WTC11 (cell line): ENCODE results near the gene ELK3. TPM values are rescaled to one million over a fixed set of nuclear protein-coding genes. Genes with fewer than 3 reads are reported as not detected.

ENCODE experiments used
- ATAC-seq: fragments of 200-7000 bp; cut with Tn5 transposase; 2 replicates; pipeline ENCODE4 v1.10.0; 2021; ENCODE audit warnings: mild to moderate bottlenecking, moderate library complexity
- CTCF ChIA-PET: fragments of 300-600 bp; sonication (Branson Sonifier 250); formaldehyde crosslinking; loops from one replicate; lab custom pipeline; 2021; ENCODE audit warnings: antibody characterized with exemption; lab: Charles Lee
- POLR2A ChIA-PET: fragments of 350-600 bp; sonication (Branson Sonifier 250); formaldehyde crosslinking; loops from one replicate; lab custom pipeline; 2021; ENCODE audit warnings: antibody characterized with exemption; lab: Charles Lee
- DNase-seq: peaks from one replicate; pipeline ENCODE4 v3.0.0; 2021; ENCODE audit warnings: low spot score
- H3K27ac Mint-ChIP-seq: 2 replicates; pipeline ENCODE4 v1.8.0; 2021; ENCODE audit warnings: mixed read lengths
- H3K27me3 Mint-ChIP-seq: 2 replicates; pipeline ENCODE4 v1.8.0; 2021; ENCODE audit warnings: low read depth, mild to moderate bottlenecking, moderate library complexity, mixed read lengths
- H3K36me3 Mint-ChIP-seq: 2 replicates; pipeline ENCODE4 v1.8.0; 2021; ENCODE audit warnings: mixed read lengths
- H3K4me1 Mint-ChIP-seq: 2 replicates; pipeline ENCODE4 v1.8.0; 2022; ENCODE audit warnings: mixed read lengths
- H3K4me3 Mint-ChIP-seq: 2 replicates; pipeline ENCODE4 v1.8.0; 2021; ENCODE audit warnings: mild to moderate bottlenecking, moderate library complexity, mixed read lengths
- H3K9me3 Mint-ChIP-seq: 2 replicates; pipeline ENCODE4 v1.8.0; 2021; ENCODE audit warnings: mixed read lengths
- ATF2 ChIP-seq: sonication (generic); formaldehyde crosslinking; IDR thresholded peaks from 2 replicates; pipeline ENCODE4 v1.8.1; 2022; ENCODE audit warnings: low read depth, missing genetic modification reagents, borderline replicate concordance
- E2F1 ChIP-seq: sonication (generic); formaldehyde crosslinking; IDR thresholded peaks from 2 replicates; pipeline ENCODE4 v1.8.0; 2022; ENCODE audit warnings: mild to moderate bottlenecking, missing genetic modification reagents
- FOXK1 ChIP-seq: sonication (generic); formaldehyde crosslinking; IDR thresholded peaks from 2 replicates; pipeline ENCODE4 v1.8.0; 2022; ENCODE audit warnings: mild to moderate bottlenecking, moderate library complexity, missing genetic modification reagents
- GTF2I ChIP-seq: fragments of 250-450 bp; sonication (Bioruptor Pico); conservative IDR thresholded peaks from 2 replicates; pipeline ENCODE4 v1.4.0; 2021; ENCODE audit warnings: mild to moderate bottlenecking
- HMGA2 ChIP-seq: fragments of 250-450 bp; sonication (Bioruptor Pico); IDR thresholded peaks from 2 replicates; pipeline ENCODE4 v1.4.0; 2021; ENCODE audit warnings: mild to moderate bottlenecking, moderate library complexity
- IRF2 ChIP-seq: sonication (generic); formaldehyde crosslinking; IDR thresholded peaks from 2 replicates; pipeline ENCODE4 v1.8.0; 2022; ENCODE audit warnings: low read depth, missing genetic modification reagents, borderline replicate concordance
- NR1H2 ChIP-seq: sonication (generic); formaldehyde crosslinking; IDR thresholded peaks from 2 replicates; pipeline ENCODE4 v1.9.0; 2021; ENCODE audit warnings: mild to moderate bottlenecking, moderate library complexity, missing genetic modification reagents
- NR3C1 ChIP-seq: sonication (generic); formaldehyde crosslinking; conservative IDR thresholded peaks from 2 replicates; pipeline ENCODE4 v1.8.1; 2023; ENCODE audit warnings: low read depth, mild to moderate bottlenecking, missing genetic modification reagents
- PRDM15 ChIP-seq: sonication (generic); formaldehyde crosslinking; IDR thresholded peaks from 2 replicates; pipeline ENCODE4 v1.8.0; 2022; ENCODE audit warnings: missing genetic modification reagents
- PREB ChIP-seq: sonication (generic); formaldehyde crosslinking; IDR thresholded peaks from 2 replicates; pipeline ENCODE4 v1.8.1; 2022; ENCODE audit warnings: mild to moderate bottlenecking, missing genetic modification reagents, moderate library complexity, borderline replicate concordance
- PRRX2 ChIP-seq: fragments of 250-450 bp; sonication (Bioruptor Pico); IDR thresholded peaks from 2 replicates; pipeline ENCODE4 v1.8.0; 2021; ENCODE audit warnings: mild to moderate bottlenecking
- USF2 ChIP-seq: sonication (generic); formaldehyde crosslinking; IDR thresholded peaks from 2 replicates; pipeline ENCODE4 v1.8.1; 2023; ENCODE audit warnings: mild to moderate bottlenecking, missing genetic modification reagents, moderate library complexity
- ZBTB21 ChIP-seq: sonication (generic); formaldehyde crosslinking; IDR thresholded peaks from 2 replicates; pipeline ENCODE4 v1.8.1; 2023; ENCODE audit warnings: mild to moderate bottlenecking, missing genetic modification reagents, borderline replicate concordance
- ZNF121 ChIP-seq: sonication (generic); formaldehyde crosslinking; IDR thresholded peaks from 2 replicates; pipeline ENCODE4 v1.8.0; 2023; ENCODE audit warnings: missing genetic modification reagents
- ZNF512 ChIP-seq: sonication (generic); formaldehyde crosslinking; IDR thresholded peaks from 2 replicates; pipeline ENCODE4 v1.8.1; 2022; ENCODE audit warnings: missing genetic modification reagents, borderline replicate concordance
- ZNF532 ChIP-seq: fragments of 250-450 bp; sonication (Bioruptor Pico); IDR thresholded peaks from 2 replicates; pipeline ENCODE4 v1.9.0; 2021; ENCODE audit warnings: mild to moderate bottlenecking, borderline replicate concordance
- ZNF671 ChIP-seq: fragments of 250-450 bp; sonication (Bioruptor Pico); IDR thresholded peaks from 2 replicates; pipeline ENCODE4 v1.8.0; 2021; ENCODE audit warnings: mild to moderate bottlenecking
- total RNA-seq: library from RNA; stranded (reverse); gene quantifications from 3 replicates; pipeline ENCODE4 v1.2.3, GENCODE V29; 2021

The ELK3 gene
- total RNA-seq, 1 experiment from 2014 or later, result 16.5 TPM

GRCh38 chr12:96190413-96191108 lies 3.6 kb upstream of the ELK3 start:
- no peak for ATAC-seq
- CTCF ChIA-PET, result no interaction called here

More at GRCh38 chr12:96190413-96191108, 3.6 kb upstream of the ELK3 start:
- no peak overlapping the region for H3K4me3 Mint-ChIP-seq
- H3K27ac Mint-ChIP-seq, result no peak overlapping the region
- POLR2A ChIA-PET, result no interaction called here
- H3K9me3 Mint-ChIP-seq, result no peaks in the 10 kb centered on the region
- TF ChIP-seq PRDM15 (CRISPR knock-in tag) (no peak), E2F1 (CRISPR knock-in tag) (no peak), ZNF532 (CRISPR knock-in tag) (no peak), USF2 (no peak), ZNF671 (CRISPR knock-in tag) (no peak), ZBTB21 (no peak), NR3C1 (CRISPR knock-in tag) (no peak), IRF2 (no peak), HMGA2 (CRISPR knock-in tag) (no peak), PREB (CRISPR knock-in tag) (no peak), GTF2I (CRISPR knock-in tag) (no peak), ZNF512 (no peak), PRRX2 (CRISPR knock-in tag) (no peak), FOXK1 (CRISPR knock-in tag) (no peak), ATF2 (CRISPR knock-in tag) (no peak), NR1H2 (no peak), ZNF121 (CRISPR knock-in tag) (no peak)
- H3K27me3 Mint-ChIP-seq, result peaks cover 6% of the 10 kb centered on the region; the same call in 1 of the 2 replicates
- DNase-seq, result no peak
- peaks cover 6% of the 10 kb centered on the region for H3K4me1 Mint-ChIP-seq
- H3K36me3 Mint-ChIP-seq, result no peaks in the 10 kb centered on the region
